ENCODE results near the gene PAOX.

Gene PAOX

GRCh38 chr10:133350283-133350949, 28.6 kb upstream of the PAOX start:
- no peak for DNase-seq

- DNase-seq = no peak
Measured at GRCh38 chr10:133350950-133351329, 28.1 kb upstream of the PAOX start.

DNA sequence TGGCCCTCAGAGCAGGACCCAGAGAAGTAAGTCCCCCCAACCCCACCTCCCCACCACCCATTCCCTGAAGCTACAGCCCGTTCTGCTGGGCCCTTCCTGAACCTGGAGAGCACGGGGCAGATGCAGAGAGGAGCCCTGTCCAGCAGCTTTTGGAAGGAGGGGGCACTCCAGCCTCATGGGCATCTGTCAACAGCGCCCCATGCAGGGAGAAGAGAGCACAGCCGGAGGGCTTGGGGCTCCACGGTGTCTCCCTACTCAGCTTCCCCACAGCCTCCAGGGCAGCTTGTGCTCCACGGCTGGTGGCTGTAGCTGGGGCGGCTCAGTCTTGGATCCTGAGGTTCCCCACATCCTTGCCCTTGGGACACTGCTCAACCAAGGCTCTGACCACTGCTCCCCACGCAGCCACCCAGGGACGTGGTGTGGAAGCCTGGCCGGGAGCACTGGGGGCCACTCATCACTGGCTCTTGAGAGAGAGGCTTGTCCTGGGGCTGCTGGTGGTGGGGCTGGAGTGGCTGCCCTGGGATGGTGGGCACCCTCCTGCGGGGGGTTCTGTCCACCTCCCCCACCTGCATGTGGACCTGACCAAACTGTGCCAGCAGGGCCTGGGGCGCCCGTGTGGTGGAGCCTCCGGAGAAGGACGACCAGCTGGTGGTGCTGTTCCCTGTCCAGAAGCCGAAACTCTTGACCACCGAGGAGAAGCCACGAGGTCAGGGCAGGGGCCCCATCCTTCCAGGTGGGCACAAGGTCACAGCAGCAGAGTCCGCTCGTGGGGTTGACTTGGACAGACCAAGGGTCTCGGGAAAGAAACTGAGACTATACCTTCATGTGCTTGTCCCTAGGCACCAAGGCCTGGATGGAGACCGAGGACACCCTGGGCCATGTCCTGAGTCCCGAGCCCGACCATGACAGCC, 27.4 kb upstream of the PAOX start:
- DNase-seq = no peak

GRCh38 chr10:133353202-133353959, 25.7 kb upstream of the PAOX start:
- DNase-seq = no peak

GRCh38 chr10:133353988-133354605, 25.0 kb upstream of the PAOX start:
- DNase-seq = no peak

DNA sequence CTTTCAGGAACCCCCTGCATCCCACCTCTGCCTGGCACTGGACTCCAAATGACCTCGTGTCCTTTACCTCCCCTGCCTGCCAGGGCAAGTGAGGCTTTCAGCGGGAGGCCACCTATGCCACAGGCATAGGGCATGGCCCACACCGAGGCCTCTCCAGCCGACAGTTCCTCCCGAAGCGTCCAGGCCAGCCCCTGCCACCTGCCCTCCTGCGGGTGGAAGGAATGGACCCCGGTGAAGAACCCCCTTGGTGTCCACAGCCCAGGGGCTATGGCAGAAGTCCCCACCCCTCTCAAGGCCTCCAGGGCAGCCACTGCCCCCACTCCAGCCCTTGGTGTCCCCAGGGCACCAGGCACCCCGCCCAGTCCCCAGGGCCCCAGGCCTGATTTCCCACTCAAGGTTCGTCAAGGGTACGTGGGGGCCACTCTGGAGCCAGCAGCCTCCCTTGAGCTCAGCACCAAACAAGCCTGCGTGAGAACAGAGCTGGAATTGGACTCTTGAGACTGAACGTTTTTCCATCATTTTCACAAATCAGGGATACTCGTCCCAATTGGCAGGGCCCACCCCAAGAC, 24.3 kb upstream of the PAOX start:
- DNase-seq = no peak

- DNase-seq = no peak
Measured at GRCh38 chr10:133355266-133355665, 23.8 kb upstream of the PAOX start.

DNA sequence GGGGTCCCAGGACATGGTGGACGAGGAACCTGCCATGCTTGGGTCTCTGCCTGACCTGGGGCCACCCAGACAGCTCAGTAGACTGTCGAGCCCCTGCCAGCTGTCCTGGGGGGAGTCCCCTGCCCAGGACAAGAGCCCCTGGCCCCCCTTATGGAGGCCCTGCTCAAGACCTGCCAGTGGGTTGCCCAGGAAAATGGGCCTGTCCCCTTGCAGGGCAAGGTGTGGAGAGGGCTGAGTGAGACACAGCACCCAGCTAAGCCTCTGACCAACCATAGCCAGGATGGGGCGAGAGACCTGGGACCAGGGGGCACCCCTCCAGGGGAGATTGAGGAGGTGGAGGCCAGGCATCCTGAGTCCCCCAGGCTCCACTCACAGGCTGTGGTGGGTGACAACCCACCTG, 23.1 kb upstream of the PAOX start:
- no peak for DNase-seq

DNA sequence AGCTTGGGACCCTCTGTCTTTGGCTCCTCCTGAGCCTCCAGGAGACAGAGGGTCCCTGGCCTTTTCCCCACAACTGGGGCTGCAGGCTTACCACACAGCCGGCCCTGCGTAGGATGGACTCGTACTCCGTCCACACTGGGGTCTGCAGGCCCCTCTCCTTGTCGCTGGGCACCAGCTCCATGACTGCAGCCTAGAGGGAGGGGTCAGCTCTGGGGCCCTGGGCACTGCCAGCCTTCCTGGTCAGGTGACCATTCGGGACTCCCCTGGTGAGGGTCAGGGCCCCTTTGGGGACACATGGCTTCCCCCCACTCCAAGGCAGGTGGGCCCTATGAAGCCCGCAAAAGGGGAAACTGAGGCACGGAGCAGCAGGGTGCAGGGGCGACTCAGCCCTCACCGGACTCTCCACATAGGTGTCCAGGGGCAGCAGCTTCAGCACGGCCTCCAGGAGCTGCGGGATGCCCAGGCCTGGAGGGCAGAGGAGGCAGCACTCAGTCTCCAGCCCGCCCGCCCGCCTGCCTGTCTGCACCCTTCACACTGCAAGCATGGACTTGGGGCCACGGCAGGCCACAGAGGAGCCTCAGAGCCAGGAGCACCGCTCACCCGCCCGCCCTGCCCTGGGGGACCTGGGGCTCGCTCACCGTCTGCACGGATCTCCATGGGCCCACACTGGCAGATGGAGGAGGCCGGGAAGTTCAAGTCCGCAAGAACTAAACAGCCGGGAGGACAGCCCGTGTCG, 22.3 kb upstream of the PAOX start:
- no peak for DNase-seq

DNA sequence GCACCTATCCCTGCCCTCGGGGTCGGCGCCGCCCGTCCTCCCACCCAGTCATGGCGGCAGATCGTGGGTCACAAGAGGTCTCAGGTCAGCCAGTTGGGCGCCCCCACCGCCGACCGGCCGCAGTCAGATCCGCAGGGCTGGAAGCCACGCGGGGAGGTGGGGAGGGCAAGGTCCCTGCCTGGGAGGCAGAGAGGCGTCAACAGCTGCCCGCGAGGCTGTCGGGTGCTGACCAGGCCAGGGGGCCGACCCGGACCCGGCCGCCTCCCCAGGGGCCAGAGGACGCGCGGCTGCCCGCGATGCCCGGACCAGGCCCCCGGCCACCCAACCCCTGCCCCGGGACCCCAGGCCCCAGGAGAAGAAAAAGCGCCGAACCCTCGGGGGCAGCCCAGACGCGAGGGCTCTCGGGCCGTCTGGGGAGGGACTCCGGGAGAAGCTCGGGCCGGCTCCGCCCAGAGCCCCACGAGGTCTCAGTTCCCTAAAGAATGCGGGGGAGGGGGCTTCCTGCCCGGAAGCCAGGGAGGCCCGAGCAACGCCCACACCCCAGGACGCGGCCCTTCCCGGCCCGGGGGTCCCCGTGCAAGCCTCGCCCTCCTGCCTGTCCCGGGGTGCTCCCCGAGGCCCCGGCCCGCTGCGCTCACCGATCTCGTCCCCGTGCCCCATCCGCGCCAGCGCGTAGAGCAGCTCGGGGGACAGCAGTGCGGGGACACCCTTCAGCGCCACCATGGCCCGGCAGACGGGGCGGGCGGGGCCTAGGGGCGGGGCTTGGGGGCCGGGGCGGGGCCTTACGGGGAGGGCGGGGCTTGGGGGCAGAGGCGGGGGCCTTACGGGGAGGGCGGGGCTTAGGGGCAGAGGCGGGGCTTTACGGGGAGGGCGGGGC, 21.5 kb upstream of the PAOX start, which contains the start of gene FUOM:
TSS of gene FUOM (minus strand) at position 735 of the 877 bp plus-strand sequence. CDS start at position 723, 12 bp downstream.
- no peak for DNase-seq

- DNase-seq = no peak
Measured at GRCh38 chr10:133358162-133358924, 20.7 kb upstream of the PAOX start.

- DNase-seq = no peak
Measured at GRCh38 chr10:133358925-133359310, 20.1 kb upstream of the PAOX start.

DNA sequence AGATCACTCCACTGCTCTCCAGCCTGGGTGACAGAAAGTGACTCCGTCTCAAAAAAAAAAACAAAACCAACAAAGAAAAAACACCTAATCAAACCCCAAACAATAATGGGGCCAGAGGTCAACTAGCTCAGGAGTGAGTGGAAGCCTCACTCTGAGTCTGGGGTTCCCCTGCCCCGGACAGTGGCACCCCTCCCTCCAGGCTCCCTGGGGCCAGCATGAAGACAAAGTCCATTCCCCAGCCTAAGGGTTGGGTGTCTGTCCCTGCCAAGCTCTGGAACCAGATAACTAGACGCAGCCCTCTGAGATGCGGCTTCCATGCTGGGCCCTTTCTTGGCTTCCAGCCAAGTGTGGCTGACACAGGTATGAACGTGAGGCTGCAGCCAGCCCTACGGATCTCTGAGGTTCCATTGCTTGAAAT, 19.5 kb upstream of the PAOX start:
- DNase-seq = no peak

DNA sequence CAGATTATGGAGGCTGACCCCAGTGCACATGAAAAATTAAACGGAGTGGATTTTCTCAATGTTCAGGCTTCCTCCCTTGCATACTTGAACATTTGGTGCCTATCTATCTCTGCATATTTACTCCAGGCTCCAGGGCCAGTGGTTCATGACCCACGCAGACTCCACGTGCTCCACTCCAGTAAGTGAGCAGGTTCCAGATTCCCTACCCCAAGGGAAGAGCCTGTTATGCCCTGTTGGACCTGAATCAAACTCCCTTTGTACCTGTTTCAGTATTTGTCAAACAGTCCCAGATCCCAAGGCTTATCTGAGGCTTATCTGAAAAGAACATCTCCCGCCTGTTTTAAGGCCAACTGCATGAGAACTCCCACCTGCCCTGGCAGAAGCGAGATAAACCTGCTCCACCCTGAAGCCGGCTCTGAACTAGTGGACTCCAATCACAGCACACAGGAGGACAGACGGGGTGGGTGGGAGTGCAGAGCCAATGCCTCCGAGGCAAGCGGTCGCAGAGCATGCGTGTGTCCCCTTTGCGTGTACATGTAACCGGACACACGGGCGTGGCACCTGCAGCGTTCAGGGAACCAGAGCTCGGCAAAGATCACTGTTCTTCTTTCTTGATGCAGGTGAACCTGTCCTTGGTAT, 19.0 kb upstream of the PAOX start:
- DNase-seq = no peak

- DNase-seq = no peak
Measured at GRCh38 chr10:133361227-133361626, 17.8 kb upstream of the PAOX start.

DNA sequence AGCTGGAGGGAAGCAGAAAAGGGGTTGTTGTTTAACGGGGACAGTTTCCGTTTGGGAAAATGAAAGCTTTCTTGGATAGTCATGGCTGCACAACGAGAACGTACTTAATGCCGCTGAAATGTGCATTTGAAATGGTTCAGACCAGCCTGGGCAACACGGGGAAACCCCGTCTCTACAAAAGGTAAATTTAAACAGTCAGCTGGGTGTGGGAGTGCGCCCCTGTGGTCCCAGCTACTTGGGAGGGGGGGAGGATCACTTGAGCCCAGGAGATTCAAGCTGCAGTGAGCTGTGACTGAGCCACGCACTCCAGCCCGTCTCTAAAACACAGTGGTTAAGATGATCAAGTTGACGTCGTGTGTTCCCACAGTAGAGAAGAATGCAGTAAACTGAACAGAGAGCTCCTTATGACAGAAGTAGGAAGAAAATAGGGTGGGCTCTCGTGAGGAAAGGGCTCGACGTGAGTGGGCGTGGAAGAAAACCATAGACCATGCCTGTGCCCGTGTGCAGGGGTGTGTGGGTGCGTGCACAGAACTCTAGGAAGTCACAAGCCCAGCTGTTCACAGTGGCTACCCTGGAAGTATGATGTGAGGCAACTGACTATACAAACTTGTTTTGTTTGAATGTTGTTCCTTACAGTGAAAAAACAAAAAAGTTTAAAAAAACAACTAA, 17.2 kb upstream of the PAOX start:
- DNase-seq = no peak

DNA sequence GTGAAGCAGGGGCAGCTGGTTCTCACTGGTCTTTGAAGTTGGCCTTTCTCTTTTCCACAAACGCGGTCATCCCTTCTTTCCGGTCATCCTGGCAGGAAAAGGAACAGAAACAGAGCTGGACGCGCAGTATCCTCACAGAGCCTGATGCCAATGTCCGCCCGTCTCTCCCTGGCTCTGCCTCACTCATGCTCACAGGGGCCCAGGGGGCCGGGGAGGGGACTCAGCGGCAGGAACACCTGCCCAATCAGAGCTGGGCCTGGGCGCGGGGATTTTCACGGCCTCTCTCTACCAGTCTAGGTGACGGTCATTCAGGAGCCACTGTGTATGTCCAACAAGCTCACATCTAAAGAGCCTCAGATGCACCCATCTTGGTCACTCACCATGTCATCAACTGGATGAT, 16.2 kb upstream of the PAOX start:
- DNase-seq = no peak

DNA sequence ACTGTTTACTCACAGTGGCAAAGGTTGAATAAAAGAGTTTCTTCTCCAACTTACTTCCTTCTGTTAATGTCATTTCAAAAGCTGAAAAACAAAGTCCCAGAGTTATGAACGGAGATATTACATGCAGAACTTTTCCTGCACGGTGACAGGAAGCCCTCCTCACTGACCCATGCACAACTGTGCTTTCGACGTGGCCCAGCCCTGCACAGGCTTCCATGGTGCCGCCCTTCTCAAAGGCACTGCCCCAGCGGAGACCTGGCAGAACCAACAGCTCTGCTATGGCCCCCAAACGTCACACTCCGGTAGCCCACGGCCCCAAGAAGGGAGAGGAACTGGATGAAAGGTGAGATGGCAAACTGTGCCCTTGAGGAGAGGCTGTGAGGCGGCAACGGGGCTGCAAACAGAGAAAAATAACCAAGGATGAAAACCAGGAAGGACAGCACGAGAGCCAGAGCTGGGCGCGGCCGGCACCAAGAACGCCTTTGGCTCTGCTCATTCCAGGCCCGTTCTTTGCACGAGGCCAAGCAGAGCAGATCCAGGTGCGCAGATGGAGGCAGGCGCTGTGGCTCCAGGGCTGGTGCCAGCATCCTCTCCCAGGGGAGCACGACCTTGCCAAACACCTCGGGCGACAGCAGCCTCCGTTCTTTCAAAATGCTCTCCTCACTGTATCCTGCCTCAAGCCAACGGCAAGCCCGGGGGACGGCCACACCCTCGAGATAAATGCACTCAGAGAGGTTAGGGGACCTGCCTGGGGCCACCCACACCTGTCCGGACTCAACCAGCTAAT, 14.2 kb upstream of the PAOX start:
- DNase-seq = no peak
